GM10248 (cell line): ENCODE measurements around the gene RNF225.
"Not testable (repeated sequence)": the region's sequence is repeated elsewhere in the genome, so short reads cannot be mapped to it uniquely, and the experiment has no call there.

Experiments
- CTCF ChIA-PET: fragments of 300-600 bp; sonication (Branson Sonifier 250); formaldehyde crosslinking; extraction: SDS; loops from one replicate; lab custom pipeline; 2021; ENCODE audit warnings: antibody characterized with exemption; lab: Yijun Ruan, JAX
- POLR2A ChIA-PET: fragments of 350-650 bp; sonication (Branson Sonifier 250); formaldehyde crosslinking; extraction: SDS; loops from one replicate; lab custom pipeline; 2020; ENCODE audit warnings: antibody characterized with exemption; lab: Yijun Ruan, JAX
- DNase-seq: peaks from one replicate; pipeline ENCODE4 v3.0.0; 2012; ENCODE audit errors: extremely low spot score
- CTCF ChIP-seq: IDR thresholded peaks from 2 replicates; pipeline ENCODE4 v1.5.1; 2012; ENCODE audit warnings: mild to moderate bottlenecking, low read depth; ENCODE audit errors: extremely low read depth, missing control alignments, control extremely low read depth

Gene RNF225

GRCh38 chr19:58434217-58434616 lies 38.8 kb downstream of the RNF225 start:
- ChIA-PET POLR2A (no interaction called here), CTCF (no interaction called here)
- TF ChIP-seq CTCF: no peak
- DNase-seq: no peak

GRCh38 chr19:58439576-58440554 lies 44.4 kb downstream of the RNF225 start, which contains the start of gene ZNF132:
ZNF132 (minus strand) TSS chr19:58440153; CDS start chr19:58439821, 332 bp downstream.
- CTCF ChIA-PET: interaction anchor here (1.0 to 1.6 kb wide), 3 partner anchors 12 to 78 kb away, joined by 3 read pairs; partner anchors contain the start of genes ZNF324B and ZNF497
- peak; percentile 98 for DNase-seq
- no peak for TF ChIP-seq CTCF
- POLR2A ChIA-PET: interaction anchor here (0.7 to 1.0 kb wide), 2 partner anchors 11 to 21 kb away, joined by 3 read pairs; no protein-coding TSS in a partner anchor

- no peak for TF ChIP-seq CTCF
- ChIA-PET POLR2A (interaction anchor here (0.7 to 1.0 kb wide), 2 partner anchors 11 to 22 kb away, joined by 3 read pairs; no protein-coding TSS in a partner anchor), CTCF (interaction anchor here (1.0 to 1.6 kb wide), 3 partner anchors 11 to 78 kb away, joined by 3 read pairs; partner anchors contain the start of genes ZNF324B and ZNF497)
- DNase-seq: no peak
These were observed 45.1 kb downstream of the RNF225 start for GRCh38 chr19:58440556-58440955.

- CTCF ChIA-PET: interaction anchor here (1.3 to 1.5 kb wide), 2 partner anchors 17 to 77 kb away, joined by 3 to 5 read pairs; partner anchors contain the start of gene ZBTB45
- POLR2A ChIA-PET: not testable (repeated sequence)
These were observed 47.5 kb downstream of the RNF225 start for GRCh38 chr19:58442986-58443385.

More at GRCh38 chr19:58442986-58443385, 47.5 kb downstream of the RNF225 start:
- not testable (repeated sequence) for DNase-seq
